Vagina (tissue), 2 donors: ENCODE results near the gene RPS6KC1. TPM values are rescaled to one million over a fixed set of nuclear protein-coding genes. Genes with fewer than 3 reads are reported as not detected.
"Not testable (repeated sequence)": the region's sequence is repeated elsewhere in the genome, so short reads cannot be mapped to it uniquely, and the experiment has no call there.

Experiments
- DNase-seq, 2 donors: peaks; one replicate each; pipeline ENCODE4 v3.0.0-alpha.2; 2017; ENCODE audit errors: extremely low spot score in 2 of 2
- H3K27ac ChIP-seq: fragments of 200-600 bp; sonication (generic); one replicate; pipeline ENCODE4 v1.5.1; 2019
- H3K27me3 ChIP-seq: fragments of 200-600 bp; sonication (generic); one replicate; pipeline ENCODE4 v1.5.1; 2019
- H3K36me3 ChIP-seq, 2 donors: fragments of 200-600 bp; sonication (generic); one replicate each; pipeline ENCODE4 v1.5.1; 2017 to 2019
- H3K4me1 ChIP-seq: fragments of 200-600 bp; sonication (generic); one replicate; pipeline ENCODE4 v1.5.1; 2019
- H3K4me3 ChIP-seq, 2 donors: fragments of 200-600 bp; sonication (generic); 1 replicate in 1 of 2; 2 replicates in 1 of 2; pipeline ENCODE4 v1.5.1; 2016 to 2019
- H3K9me3 ChIP-seq: fragments of 200-600 bp; sonication (generic); one replicate; pipeline ENCODE4 v1.5.1; 2019
- POLR2A ChIP-seq, 2 donors: fragments of 450-650 bp; IDR thresholded peaks; one replicate each; pipeline ENCODE4 v1.6.1; 2017; ENCODE audit warnings: antibody characterized with exemption in 2 of 2, mild to moderate bottlenecking in 2 of 2, moderate library complexity in 2 of 2
- POLR2AphosphoS5 ChIP-seq, 2 donors: sonication (generic); formaldehyde crosslinking; IDR thresholded peaks; one replicate each; pipeline ENCODE4 v1.9.0; 2017; ENCODE audit warnings: antibody characterized with exemption in 2 of 2, mild to moderate bottlenecking in 2 of 2, low read depth in 1 of 2; ENCODE audit not compliant: insufficient read depth in 1 of 2
- intact Hi-C: fragments of 100-400 bp; cut with DNase I; formaldehyde crosslinking; loops from one replicate; pipeline ENCODE4 v1.15.1; 2023
- total RNA-seq: library from RNA; depleted of rRNA; stranded (reverse); fragments of >200 nt; gene quantifications from one replicate; pipeline ENCODE4 v1.2.3, GENCODE V29; 2016
- TF ChIP-seq, protein P1 (sequence below), 3 experiments: fragments of 450-650 bp in 2 of 3; fragments of 200-600 bp in 1 of 3; sonication (generic) in 1 of 3; IDR thresholded peaks; one replicate each; pipeline ENCODE4 v1.5.1; 2017 to 2019; ENCODE audit warnings: antibody characterized with exemption in 3 of 3, mild to moderate bottlenecking in 2 of 3, moderate library complexity in 2 of 3

The RPS6KC1 gene
- total RNA-seq, 1 donor from 2014 or later, result 14.2 TPM

DNA sequence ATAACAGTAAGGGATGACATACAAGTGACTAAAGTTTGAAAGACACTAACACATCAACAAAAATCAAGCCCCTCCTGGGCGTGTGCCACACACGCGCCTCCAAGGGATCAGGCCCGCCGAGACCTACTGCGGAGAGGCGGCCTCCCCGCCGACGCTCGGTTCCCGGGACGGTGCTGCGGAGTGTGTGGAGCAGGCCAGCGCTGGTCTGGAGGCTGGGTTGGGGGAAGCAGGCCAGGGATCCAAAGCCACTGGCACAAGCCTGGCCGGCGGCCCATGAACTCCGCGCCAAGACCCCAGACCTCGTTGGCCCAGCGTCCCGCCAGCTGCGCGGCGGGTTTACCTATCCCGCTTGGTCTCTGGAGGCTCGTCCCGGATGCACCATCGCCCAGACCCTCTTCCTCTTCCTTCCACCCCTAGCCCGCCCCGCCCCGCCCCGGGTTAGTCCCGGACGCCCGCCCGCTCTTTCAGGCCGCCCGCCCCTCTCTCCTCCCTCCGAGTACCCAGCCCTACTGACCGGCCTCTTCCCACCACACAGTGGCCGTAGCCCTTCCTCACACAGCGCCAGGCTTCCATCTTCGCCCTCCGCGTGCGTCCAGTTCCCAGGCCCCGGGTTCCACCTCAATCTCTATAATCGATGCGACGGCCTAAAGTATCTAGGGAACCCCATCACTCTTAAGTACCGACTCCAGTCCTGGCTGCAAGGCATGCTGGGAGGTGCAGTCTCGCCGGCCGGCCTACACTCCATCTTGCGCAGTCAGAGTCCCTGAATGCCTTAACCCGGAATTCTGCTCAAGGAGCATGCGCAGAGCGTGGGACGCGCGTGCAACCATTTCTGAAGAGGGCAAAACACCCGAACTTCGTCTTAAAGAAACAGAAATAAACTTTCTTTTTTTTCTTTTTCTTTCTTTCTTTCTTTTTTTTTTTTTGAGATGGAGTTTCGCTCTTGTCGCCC, 35.7 kb upstream of the RPS6KC1 start, which contains the start of gene ANGEL2:
TSS of gene ANGEL2 (minus strand) at position 769 of the 952 bp plus-strand sequence. CDS start at position 573, 196 bp downstream.
- Histone ChIP-seq H3K27ac (peak within 1 kb of the TSS; percentile 91), H3K4me3 (peak within 1 kb of the TSS; percentile 64 to 92), H3K4me1 (peaks cover 20% of the 10 kb centered on the region), H3K27me3 (no peaks in the 10 kb centered on the region), H3K9me3 (no peaks in the 10 kb centered on the region), H3K36me3 (peaks cover 0 to 3% of the 10 kb centered on the region in 2 donors)
- intact Hi-C loops, result no loop called here
- TF ChIP-seq POLR2A (IDR thresholded peaks at IDR 0.05), result peak in 1 of 2 donors; percentile 13
- TF ChIP-seq, protein P1, sequence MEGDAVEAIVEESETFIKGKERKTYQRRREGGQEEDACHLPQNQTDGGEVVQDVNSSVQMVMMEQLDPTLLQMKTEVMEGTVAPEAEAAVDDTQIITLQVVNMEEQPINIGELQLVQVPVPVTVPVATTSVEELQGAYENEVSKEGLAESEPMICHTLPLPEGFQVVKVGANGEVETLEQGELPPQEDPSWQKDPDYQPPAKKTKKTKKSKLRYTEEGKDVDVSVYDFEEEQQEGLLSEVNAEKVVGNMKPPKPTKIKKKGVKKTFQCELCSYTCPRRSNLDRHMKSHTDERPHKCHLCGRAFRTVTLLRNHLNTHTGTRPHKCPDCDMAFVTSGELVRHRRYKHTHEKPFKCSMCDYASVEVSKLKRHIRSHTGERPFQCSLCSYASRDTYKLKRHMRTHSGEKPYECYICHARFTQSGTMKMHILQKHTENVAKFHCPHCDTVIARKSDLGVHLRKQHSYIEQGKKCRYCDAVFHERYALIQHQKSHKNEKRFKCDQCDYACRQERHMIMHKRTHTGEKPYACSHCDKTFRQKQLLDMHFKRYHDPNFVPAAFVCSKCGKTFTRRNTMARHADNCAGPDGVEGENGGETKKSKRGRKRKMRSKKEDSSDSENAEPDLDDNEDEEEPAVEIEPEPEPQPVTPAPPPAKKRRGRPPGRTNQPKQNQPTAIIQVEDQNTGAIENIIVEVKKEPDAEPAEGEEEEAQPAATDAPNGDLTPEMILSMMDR (IDR thresholded peaks at IDR 0.05), result no peak
- TF ChIP-seq POLR2AphosphoS5 (IDR thresholded peaks at IDR 0.05; ENCODE audit: insufficient read depth in 1 of 2, low read depth in 1 of 2), result peak; percentile 86 to 98
- peak; percentile 96 to 97 for DNase-seq

DNA sequence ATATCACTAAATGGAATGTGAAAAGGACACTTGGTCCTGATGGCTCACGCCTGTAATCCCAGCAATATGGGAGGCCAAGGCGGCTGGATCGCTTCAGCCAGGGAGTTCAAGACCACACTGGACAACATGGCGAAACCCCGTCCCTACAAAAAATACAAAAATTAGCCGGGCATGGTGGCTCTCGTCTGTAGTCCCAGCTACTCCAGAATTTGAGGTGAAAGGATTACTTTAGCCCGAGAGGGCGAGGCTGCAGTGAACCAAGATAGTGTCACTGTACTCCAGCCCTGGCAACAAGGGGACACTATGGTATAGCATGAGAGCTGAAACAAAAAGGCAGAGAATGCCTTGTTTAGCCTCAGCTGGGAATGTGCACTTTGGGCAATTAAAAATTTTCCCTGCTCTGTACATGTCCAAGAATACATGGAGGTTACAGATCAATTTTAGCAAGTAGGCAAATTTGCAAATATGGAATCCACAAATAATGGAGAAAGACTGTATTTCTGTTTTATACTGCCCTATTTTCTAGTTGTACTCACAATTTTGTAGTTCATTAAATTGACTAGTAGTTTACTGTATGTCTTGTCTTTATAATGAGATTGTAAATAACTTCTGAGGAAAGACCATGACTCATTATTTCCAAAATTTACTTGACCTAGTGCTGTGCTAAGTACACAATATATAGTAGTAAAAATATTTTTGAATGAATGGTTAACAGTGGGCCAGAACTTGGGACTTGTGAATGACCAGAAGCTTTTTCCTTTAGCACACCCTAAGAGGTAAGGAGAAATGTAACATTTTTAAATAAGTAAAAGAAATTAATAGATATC, 33.4 kb upstream of the RPS6KC1 start:
- intact Hi-C loops, result no loop called here
- Histone ChIP-seq H3K27ac (no peak overlapping the region), H3K36me3 (no peaks in the 10 kb centered on the region), H3K9me3 (no peaks in the 10 kb centered on the region), H3K27me3 (no peaks in the 10 kb centered on the region), H3K4me1 (peaks cover 20% of the 10 kb centered on the region), H3K4me3 (no peak overlapping the region)
- TF ChIP-seq, protein P1 (IDR thresholded peaks at IDR 0.05), result no peak
- no peak for DNase-seq

DNA sequence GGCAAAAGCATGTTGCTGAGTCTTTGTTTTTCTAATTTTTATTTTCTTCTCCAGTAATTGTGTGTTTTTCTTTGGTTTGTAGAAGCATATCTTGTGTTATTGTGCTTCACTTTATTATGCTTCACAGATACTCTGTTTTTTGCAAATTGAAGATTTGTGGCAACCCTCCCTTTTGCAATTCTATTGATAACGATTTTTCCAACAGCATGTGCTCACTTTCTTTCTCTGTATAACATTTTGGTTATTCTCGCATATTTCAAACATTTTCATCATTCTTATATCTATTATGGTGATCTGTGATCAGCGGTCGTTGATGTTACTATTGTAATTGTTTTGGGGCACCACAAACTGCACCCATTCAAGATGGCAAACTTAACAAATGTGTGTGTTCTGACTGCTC, 31.6 kb upstream of the RPS6KC1 start:
- Histone ChIP-seq H3K36me3 (no peaks in the 10 kb centered on the region), H3K4me3 (no peak overlapping the region), H3K27me3 (no peaks in the 10 kb centered on the region), H3K27ac (no peak overlapping the region), H3K4me1 (peaks cover 9% of the 10 kb centered on the region), H3K9me3 (no peaks in the 10 kb centered on the region)
- TF ChIP-seq POLR2A (IDR thresholded peaks at IDR 0.05), result no peak
- TF ChIP-seq POLR2AphosphoS5 (IDR thresholded peaks at IDR 0.05; ENCODE audit: insufficient read depth in 1 of 2, low read depth in 1 of 2), result no peak
- TF ChIP-seq, protein P1 (IDR thresholded peaks at IDR 0.05), result no peak
- intact Hi-C loops, result no loop called here
- no peak for DNase-seq

DNA sequence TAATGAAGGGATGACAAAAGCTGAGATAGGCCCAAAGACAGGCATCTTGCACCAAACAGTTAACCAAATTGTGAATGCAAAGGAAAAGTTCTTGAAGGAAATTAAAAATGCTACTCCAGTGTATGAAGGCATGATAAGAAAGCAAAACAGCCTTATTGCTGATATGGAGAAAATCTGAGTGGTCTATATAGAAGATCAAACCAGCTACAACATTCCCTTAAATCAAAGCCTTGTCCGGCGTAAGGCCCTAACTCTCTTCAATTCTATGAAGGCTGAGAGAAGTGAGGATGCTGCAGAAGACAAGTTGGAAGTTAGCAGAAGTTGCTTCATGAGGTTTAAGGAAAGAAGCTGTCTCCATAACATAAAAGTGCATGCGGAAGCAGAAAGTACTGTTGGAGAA, 31.0 kb upstream of the RPS6KC1 start:
- Histone ChIP-seq H3K36me3 (no peaks in the 10 kb centered on the region), H3K4me3 (no peak overlapping the region), H3K9me3 (no peaks in the 10 kb centered on the region), H3K4me1 (peaks cover 4% of the 10 kb centered on the region), H3K27ac (no peak overlapping the region), H3K27me3 (no peaks in the 10 kb centered on the region)
- intact Hi-C loops, result no loop called here
- TF ChIP-seq POLR2AphosphoS5 (IDR thresholded peaks at IDR 0.05; ENCODE audit: insufficient read depth in 1 of 2, low read depth in 1 of 2), result no peak
- TF ChIP-seq, protein P1 (IDR thresholded peaks at IDR 0.05), result no peak
- no peak for TF ChIP-seq POLR2A (IDR thresholded peaks at IDR 0.05)
- DNase-seq, result no peak

DNA sequence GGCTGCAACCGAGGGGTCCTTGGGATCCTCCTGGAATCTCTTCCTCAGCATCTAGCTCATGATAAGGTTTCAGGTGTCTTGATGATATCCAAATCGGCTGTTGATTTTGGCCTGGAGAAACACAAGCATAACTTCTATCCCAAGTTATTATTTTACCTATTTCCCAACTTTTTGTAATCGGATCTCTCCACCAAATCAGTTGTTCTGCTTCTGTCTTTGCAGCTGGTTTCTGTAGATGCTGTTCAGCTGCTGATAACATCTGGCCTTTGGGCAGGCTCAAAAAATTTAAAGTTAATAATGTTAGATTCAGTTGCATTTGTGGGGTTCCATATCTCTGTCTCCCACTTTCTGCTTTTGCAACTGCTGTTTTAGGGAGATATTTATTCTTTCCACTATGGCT, 24.0 kb upstream of the RPS6KC1 start:
- H3K4me3 ChIP-seq, intact Hi-C loops, H3K27me3 ChIP-seq, H3K9me3 ChIP-seq, H3K4me1 ChIP-seq, DNase-seq, H3K36me3 ChIP-seq, H3K27ac ChIP-seq: not testable (repeated sequence)
